ENCODE measurements around the gene PLXDC2. TPM values are rescaled to one million over a fixed set of nuclear protein-coding genes. Genes with fewer than 3 reads are reported as not detected.

The PLXDC2 gene
- total and polyA plus RNA-seq, 2 experiments from 2014 or later = 13.5 to 19.4 TPM

- TF ChIP-seq CTCF (conservative IDR thresholded peaks at IDR 0.05; ENCODE audit: low read depth in 2 of 2) = peak; percentile 39 to 51
- no peak for TF ChIP-seq ETS1 (IDR thresholded peaks at IDR 0.05)
- TF ChIP-seq ZNF114 (CRISPR knock-in tag; IDR thresholded peaks at IDR 0.05) = no peak
- TF ChIP-seq ZNF331 (CRISPR knock-in tag; IDR thresholded peaks at IDR 0.05; ENCODE audit: low read depth) = no peak
- peak; percentile 34; the same call in 1 of the 2 replicates for TF ChIP-seq POLR2AphosphoS5 (IDR thresholded peaks at IDR 0.05; ENCODE audit: low read depth)
These were observed 1.1 kb downstream of the PLXDC2 start (continued) for GRCh38 chr10:19817231-19817933.

GRCh38 chr10:19818876-19819275, 2.6 kb downstream of the PLXDC2 start:
- peak overlapping the region; percentile 80 for H3K4me2 ChIP-seq
- TF ChIP-seq CREB1 (CRISPR knock-in tag; IDR thresholded peaks at IDR 0.05; ENCODE audit: low read depth) (no peak), JUNB (IDR thresholded peaks at IDR 0.05; ENCODE audit: unreplicated experiment) (no peak), REST (IDR thresholded peaks at IDR 0.05; ENCODE audit: unreplicated experiment) (no peak), CTCF (conservative IDR thresholded peaks at IDR 0.05; ENCODE audit: low read depth in 2 of 2) (no peak), ETS1 (IDR thresholded peaks at IDR 0.05) (no peak), ZNF114 (CRISPR knock-in tag; IDR thresholded peaks at IDR 0.05) (no peak), EZH2 (IDR thresholded peaks at IDR 0.05; ENCODE audit: low read depth, unreplicated experiment) (no peak), STAT1 (IDR thresholded peaks at IDR 0.05; ENCODE audit: unreplicated experiment) (no peak), POLR2AphosphoS5 (IDR thresholded peaks at IDR 0.05; ENCODE audit: low read depth) (no peak)

More at GRCh38 chr10:19818876-19819275, 2.6 kb downstream of the PLXDC2 start:
- H3K4me3 Mint-ChIP-seq = peak overlapping the region; percentile 88
- Histone ChIP-seq H3K27ac (ENCODE audit: low read depth) (no peak overlapping the region), H3K36me3 (ENCODE audit: insufficient read depth) (no peaks in the 10 kb centered on the region), H3K9me2 (ENCODE audit: insufficient read depth) (no peaks in the 10 kb centered on the region), H2AFZ (no peak overlapping the region), H3K27me3 (ENCODE audit: insufficient read depth) (no peaks in the 10 kb centered on the region), H4K20me1 (replicated peaks; ENCODE audit: insufficient read depth) (peaks cover 7% of the 10 kb centered on the region; the same call in 1 of the 2 replicates), H3K79me2 (replicated peaks; ENCODE audit: insufficient read depth) (peaks cover 75% of the 10 kb centered on the region), H3K4me1 (ENCODE audit: insufficient read depth) (peaks cover 34% of the 10 kb centered on the region), H3K4me3 (peak overlapping the region; percentile 82), H3F3A (replicated peaks; ENCODE audit: low read depth) (no peaks in the 10 kb centered on the region)
- no peaks in the 10 kb centered on the region for H3K9me3 Mint-ChIP-seq
- no peak overlapping the region for H3K27ac Mint-ChIP-seq
- DNase-seq (ENCODE audit: low spot score) (no peak), ATAC-seq (no peak)
- H3K27me3 Mint-ChIP-seq (ENCODE audit: insufficient read depth, low read depth, poor library complexity) = peaks cover 25% of the 10 kb centered on the region
- peaks cover 21% of the 10 kb centered on the region for H3K36me3 Mint-ChIP-seq (ENCODE audit: low read depth)
- H3K4me1 Mint-ChIP-seq = peaks cover 27% of the 10 kb centered on the region
